NT2/D1 (cell line): ENCODE measurements around the gene DENND5A.

Experiments used
- DNase-seq: peaks from one replicate; pipeline ENCODE4 v3.0.0-alpha.2; 2011; ENCODE audit warnings: low read depth, low spot score
- H3K27me3 ChIP-seq: 2 replicates; pipeline ENCODE4 v1.6.0; 2011; ENCODE audit warnings: mild to moderate bottlenecking; ENCODE audit not compliant: insufficient read length, insufficient read depth
- H3K36me3 ChIP-seq: 2 replicates; pipeline ENCODE4 v1.6.1; 2011; ENCODE audit warnings: mild to moderate bottlenecking, low read length, mixed read lengths; ENCODE audit not compliant: insufficient read depth, insufficient read length
- H3K4me1 ChIP-seq: 2 replicates; pipeline ENCODE4 v1.5.1; 2011; ENCODE audit not compliant: insufficient read depth, insufficient read length
- H3K4me3 ChIP-seq: 2 replicates; pipeline ENCODE4 v1.5.1; 2011; ENCODE audit warnings: low read depth; ENCODE audit not compliant: insufficient read length
- H3K9ac ChIP-seq: 2 replicates; pipeline ENCODE4 v1.6.0; 2011; ENCODE audit warnings: low read depth; ENCODE audit not compliant: insufficient read length
- H3K9me3 ChIP-seq: 2 replicates; pipeline ENCODE4 v1.5.1; 2011; ENCODE audit warnings: mild to moderate bottlenecking, low read length; ENCODE audit not compliant: insufficient read depth
- SUZ12 ChIP-seq: IDR thresholded peaks from 2 replicates; pipeline ENCODE4 v1.6.1; 2011; ENCODE audit not compliant: insufficient read length, insufficient read depth; ENCODE audit errors: extremely low read depth
- YY1 ChIP-seq: IDR thresholded peaks from 2 replicates; pipeline ENCODE4 v1.6.1; 2011; ENCODE audit not compliant: insufficient read length, insufficient read depth
- ZNF274 ChIP-seq: IDR thresholded peaks from 2 replicates; pipeline ENCODE4 v1.6.1; 2011; ENCODE audit warnings: mild to moderate bottlenecking, low read depth, low read length

The DENND5A gene

GRCh38 chr11:9301720-9302119 lies 36.6 kb upstream of the DENND5A start:
- Histone ChIP-seq H3K27me3 (no peaks in the 10 kb centered on the region), H3K36me3 (peaks cover 21% of the 10 kb centered on the region), H3K9ac (no peak overlapping the region), H3K4me1 (no peaks in the 10 kb centered on the region), H3K4me3 (no peak overlapping the region), H3K9me3 (no peaks in the 10 kb centered on the region)
- no peak for TF ChIP-seq YY1
- DNase-seq: no peak

GRCh38 chr11:9293646-9294045 lies 28.5 kb upstream of the DENND5A start:
- peaks cover 66% of the 10 kb centered on the region for H3K36me3 ChIP-seq
- no peaks in the 10 kb centered on the region for H3K9me3 ChIP-seq
- H3K4me1 ChIP-seq: no peaks in the 10 kb centered on the region
- TF ChIP-seq SUZ12 (no peak), YY1 (no peak), ZNF274 (no peak)
- DNase-seq: no peak
- no peak overlapping the region for H3K9ac ChIP-seq
- H3K27me3 ChIP-seq: no peaks in the 10 kb centered on the region
- no peak overlapping the region for H3K4me3 ChIP-seq

- no peak for DNase-seq
- Histone ChIP-seq H3K4me3 (no peak overlapping the region), H3K27me3 (no peaks in the 10 kb centered on the region), H3K4me1 (no peaks in the 10 kb centered on the region), H3K9ac (no peak overlapping the region), H3K36me3 (peaks cover 45% of the 10 kb centered on the region), H3K9me3 (no peaks in the 10 kb centered on the region)
- no peak for TF ChIP-seq YY1
- no peak for TF ChIP-seq SUZ12
- TF ChIP-seq ZNF274: no peak
Observed at GRCh38 chr11:9285850-9286587, 20.9 kb upstream of the DENND5A start.

DNA sequence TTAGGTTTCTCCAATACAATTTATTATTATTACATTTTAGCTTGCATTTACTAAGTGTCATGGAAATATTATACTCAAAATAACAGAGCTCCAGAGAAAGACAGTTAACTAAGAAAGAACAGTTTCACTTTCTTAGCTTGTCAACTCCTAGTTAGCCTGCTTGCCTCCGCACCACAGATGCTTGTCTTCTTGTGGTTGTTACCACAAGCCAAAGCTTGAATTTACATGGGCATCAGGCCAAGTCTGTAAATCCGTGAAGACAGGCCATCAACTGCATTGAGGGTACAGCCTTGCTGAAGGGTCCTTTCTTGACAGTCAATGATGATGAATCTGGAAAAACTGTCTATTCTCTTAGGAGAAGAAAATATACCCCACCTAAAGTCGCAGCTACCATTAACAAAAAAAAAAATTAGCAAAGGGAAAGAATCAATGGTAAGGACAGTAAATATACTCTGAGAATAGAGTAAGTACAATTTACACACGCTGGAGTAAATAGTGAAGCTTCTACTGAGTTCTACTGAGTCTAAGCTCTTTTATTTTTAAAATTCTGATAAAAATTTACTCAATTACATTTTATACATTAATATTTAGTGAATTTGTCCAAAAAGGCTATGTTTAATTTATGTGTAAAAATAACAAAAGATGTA lies 15.6 kb upstream of the DENND5A start:
- Histone ChIP-seq H3K4me1 (no peaks in the 10 kb centered on the region), H3K4me3 (no peak overlapping the region), H3K9me3 (no peaks in the 10 kb centered on the region), H3K27me3 (no peaks in the 10 kb centered on the region), H3K9ac (no peak overlapping the region), H3K36me3 (peaks cover 55% of the 10 kb centered on the region)
- TF ChIP-seq YY1 (no peak), ZNF274 (no peak)
- no peak for DNase-seq

DNA sequence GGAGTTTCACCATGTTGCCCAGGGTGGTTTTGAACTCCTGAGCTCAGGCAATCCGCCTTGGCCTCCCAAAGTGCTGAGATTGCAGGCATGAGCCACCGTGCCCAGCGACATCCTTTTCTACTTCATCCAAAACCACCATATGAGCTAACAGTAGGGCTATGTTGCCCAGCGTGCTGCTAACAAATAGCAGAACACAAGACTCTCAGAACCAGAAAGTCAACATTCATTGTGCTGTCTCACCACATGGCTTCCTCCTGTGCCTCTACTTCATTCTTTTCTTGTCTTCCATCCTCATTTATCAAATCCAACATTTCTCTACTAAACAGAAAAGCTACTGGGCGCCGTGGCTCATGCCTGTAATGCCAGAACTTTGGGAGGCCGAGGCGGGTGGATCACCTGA lies 12.0 kb upstream of the DENND5A start:
- TF ChIP-seq SUZ12 (no peak), ZNF274 (no peak), YY1 (no peak)
- Histone ChIP-seq H3K9me3 (no peaks in the 10 kb centered on the region), H3K4me3 (no peak overlapping the region), H3K36me3 (peaks cover 41% of the 10 kb centered on the region), H3K9ac (no peak overlapping the region), H3K27me3 (no peaks in the 10 kb centered on the region), H3K4me1 (no peaks in the 10 kb centered on the region)
- no peak for DNase-seq

- Histone ChIP-seq H3K36me3 (peaks cover 35% of the 10 kb centered on the region), H3K9ac (no peak overlapping the region), H3K9me3 (no peaks in the 10 kb centered on the region), H3K27me3 (no peaks in the 10 kb centered on the region), H3K4me3 (no peak overlapping the region), H3K4me1 (no peaks in the 10 kb centered on the region)
- TF ChIP-seq ZNF274: no peak
- no peak for TF ChIP-seq SUZ12
- TF ChIP-seq YY1: no peak
- DNase-seq: no peak
Observed at GRCh38 chr11:9276571-9276970, 11.4 kb upstream of the DENND5A start.

DNA sequence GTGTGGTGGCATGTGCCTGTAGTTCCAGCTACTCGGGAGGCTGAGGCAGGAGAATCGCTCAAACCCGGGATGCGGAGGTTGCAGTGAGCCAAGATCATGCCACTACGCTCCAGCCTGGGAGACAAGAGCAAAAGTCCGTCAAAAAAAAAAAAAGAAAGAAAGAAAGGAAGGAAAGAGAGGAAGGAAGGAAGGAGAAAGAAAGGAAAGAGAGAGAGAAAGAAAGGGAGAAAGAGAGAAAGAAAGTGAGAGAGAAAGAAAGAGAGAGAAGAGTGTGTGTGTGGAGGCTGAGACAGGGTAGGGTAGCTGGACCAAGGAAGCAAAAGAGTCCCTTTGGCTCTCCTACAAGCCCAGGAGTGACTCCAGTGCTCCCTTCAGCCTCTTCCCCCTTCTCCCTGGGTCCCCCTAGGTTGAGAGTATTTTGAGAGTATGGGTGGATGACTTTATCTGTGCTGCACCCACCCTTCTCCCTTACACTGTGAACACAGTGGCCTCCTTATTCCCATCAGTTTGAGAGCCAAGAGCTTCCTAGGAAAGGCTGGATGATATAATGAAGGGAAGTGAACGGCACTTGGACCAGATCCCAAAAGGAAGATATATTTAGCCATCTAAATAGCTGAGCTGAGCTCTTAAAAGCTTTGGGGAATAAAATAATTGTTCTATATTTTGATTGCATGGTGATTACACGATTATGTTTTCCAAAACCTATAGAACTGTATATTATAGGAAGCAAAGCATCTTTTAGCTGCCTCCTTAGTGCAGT lies 9.5 kb upstream of the DENND5A start:
- no peak for DNase-seq
- no peaks in the 10 kb centered on the region for H3K9me3 ChIP-seq

More for the DNA sequence above, 9.5 kb upstream of the DENND5A start:
- H3K27me3 ChIP-seq: no peaks in the 10 kb centered on the region
- H3K4me3 ChIP-seq: no peak overlapping the region
- H3K9ac ChIP-seq: no peak overlapping the region
- H3K4me1 ChIP-seq: no peaks in the 10 kb centered on the region
- TF ChIP-seq ZNF274: no peak
- no peak for TF ChIP-seq SUZ12
- TF ChIP-seq YY1: no peak
- peaks cover 21% of the 10 kb centered on the region for H3K36me3 ChIP-seq
